Tibial artery (tissue), 4 donors: ENCODE results near the gene FCRL6.

Experiments used
- DNase-seq, 2 donors: peaks; one replicate each; pipeline ENCODE4 v3.0.0-alpha.2; 2019
- H3K27ac ChIP-seq, 2 donors: fragments of 200-600 bp; sonication (generic) in 1 of 2; 1 replicate in 1 of 2; 2 replicates in 1 of 2; pipeline ENCODE4 v1.5.1; 2018 to 2019; ENCODE audit warnings: mild to moderate bottlenecking in 1 of 2
- H3K27me3 ChIP-seq, 2 donors: fragments of 200-600 bp; sonication (generic) in 1 of 2; one replicate each; pipeline versions ENCODE4 v1.5.1 to v1.6.0; 2016 to 2019
- H3K36me3 ChIP-seq, 3 donors: fragments of 200-600 bp; sonication (generic) in 2 of 3; one replicate each; pipeline ENCODE4 v1.5.1; 2016 to 2019; ENCODE audit warnings: mild to moderate bottlenecking in 2 of 3
- H3K4me1 ChIP-seq, 4 donors: fragments of 200-600 bp; sonication (generic) in 2 of 4; 1 replicate in 3 of 4; 2 replicates in 1 of 4; pipeline ENCODE4 v1.5.1; 2016 to 2019
- H3K4me3 ChIP-seq, 2 donors: fragments of 200-600 bp; sonication (generic) in 1 of 2; 1 replicate in 1 of 2; 2 replicates in 1 of 2; pipeline ENCODE4 v1.5.1; 2018 to 2019; ENCODE audit warnings: mild to moderate bottlenecking in 2 of 2
- H3K9me3 ChIP-seq, 3 donors: fragments of 200-600 bp; sonication (generic) in 1 of 3; one replicate each; pipeline ENCODE4 v1.5.1; 2016 to 2019
- CTCF ChIP-seq, 2 experiments: fragments of 200-600 bp in 1 of 2; fragments of 450-650 bp in 1 of 2; IDR thresholded peaks; one replicate each; pipeline ENCODE4 v1.5.1; 2017 to 2019; ENCODE audit warnings: antibody characterized with exemption in 2 of 2, mild to moderate bottlenecking in 1 of 2, moderate library complexity in 1 of 2
- intact Hi-C: fragments of 100-400 bp; cut with DNase I; formaldehyde crosslinking; loops from one replicate; pipeline ENCODE4 v1.15.0; 2023; ENCODE audit warnings: low total_unique reads

Gene FCRL6

GRCh38 chr1:159827102-159827490 lies 24.9 kb downstream of the FCRL6 start:
- H3K9me3 ChIP-seq = no peaks in the 10 kb centered on the region
- intact Hi-C loops = no loop called here
- no peak overlapping the region for H3K27ac ChIP-seq
- H3K4me3 ChIP-seq = no peak overlapping the region
- peaks cover 0 to 11% of the 10 kb centered on the region in 2 donors for H3K27me3 ChIP-seq
- no peak for TF ChIP-seq CTCF (IDR thresholded peaks at IDR 0.05)
- DNase-seq = no peak
- no peaks in the 10 kb centered on the region for H3K36me3 ChIP-seq
- no peaks in the 10 kb centered on the region for H3K4me1 ChIP-seq

- Histone ChIP-seq H3K36me3 (no peaks in the 10 kb centered on the region), H3K27me3 (peaks cover 0 to 11% of the 10 kb centered on the region in 2 donors), H3K4me3 (no peak overlapping the region), H3K4me1 (no peaks in the 10 kb centered on the region), H3K9me3 (no peaks in the 10 kb centered on the region), H3K27ac (no peak overlapping the region)
- intact Hi-C loops = no loop called here
- TF ChIP-seq CTCF (IDR thresholded peaks at IDR 0.05) = no peak
- DNase-seq = no peak
Observed at GRCh38 chr1:159827549-159827948, 25.4 kb downstream of the FCRL6 start.

- intact Hi-C loops = no loop called here
- H3K27ac ChIP-seq = no peak overlapping the region
- DNase-seq = no peak
Observed at GRCh38 chr1:159828176-159828575, 26.0 kb downstream of the FCRL6 start.

GRCh38 chr1:159828581-159829272 lies 26.6 kb downstream of the FCRL6 start:
- no peak overlapping the region for H3K27ac ChIP-seq
- H3K4me3 ChIP-seq = no peak overlapping the region
- intact Hi-C loops = no loop called here

More at GRCh38 chr1:159828176-159828575, 26.0 kb downstream of the FCRL6 start:
- Histone ChIP-seq H3K27me3 (peaks cover 0 to 8% of the 10 kb centered on the region in 2 donors), H3K4me3 (no peak overlapping the region), H3K9me3 (no peaks in the 10 kb centered on the region), H3K36me3 (no peaks in the 10 kb centered on the region), H3K4me1 (no peaks in the 10 kb centered on the region)
- TF ChIP-seq CTCF (IDR thresholded peaks at IDR 0.05) = no peak

GRCh38 chr1:159829273-159829634 lies 27.1 kb downstream of the FCRL6 start:
- TF ChIP-seq CTCF (IDR thresholded peaks at IDR 0.05) = peak in 1 of 2 experiments; percentile 29
- peak; percentile 51 to 75 for DNase-seq
- no peaks in the 10 kb centered on the region for H3K4me1 ChIP-seq
- H3K9me3 ChIP-seq = no peaks in the 10 kb centered on the region
- H3K36me3 ChIP-seq = peaks cover 0 to 5% (median 0%) of the 10 kb centered on the region in 3 donors
- H3K27me3 ChIP-seq = no peaks in the 10 kb centered on the region
- intact Hi-C loops = no loop called here
- H3K27ac ChIP-seq = no peak overlapping the region
- no peak overlapping the region for H3K4me3 ChIP-seq

More at GRCh38 chr1:159828581-159829272, 26.6 kb downstream of the FCRL6 start:
- Histone ChIP-seq H3K9me3 (no peaks in the 10 kb centered on the region), H3K27me3 (peaks cover 0 to 3% of the 10 kb centered on the region in 2 donors), H3K4me1 (no peaks in the 10 kb centered on the region), H3K36me3 (no peaks in the 10 kb centered on the region)
- TF ChIP-seq CTCF (IDR thresholded peaks at IDR 0.05) = no peak
- DNase-seq = no peak
